GM12878 (cell line): ENCODE results near the gene TAS2R13. TPM values are rescaled to one million over a fixed set of nuclear protein-coding genes. Genes with fewer than 3 reads are reported as not detected.

Experiments used
- CREM ChIP-seq: IDR thresholded peaks from 2 replicates; pipeline ENCODE4 v1.6.1; 2014; ENCODE audit warnings: antibody characterized with exemption, low read depth
- HDAC2 ChIP-seq: fragments of 200-600 bp; sonication (generic); IDR thresholded peaks from 2 replicates; pipeline ENCODE4 v1.6.1; 2017
- MYB ChIP-seq: fragments of 150-350 bp; IDR thresholded peaks from 2 replicates; pipeline ENCODE4 v1.6.1; 2014; ENCODE audit warnings: mild to moderate bottlenecking, low read depth, low read length, borderline replicate concordance
- NFYA ChIP-seq: IDR thresholded peaks from 2 replicates; pipeline ENCODE4 v1.6.1; 2011; ENCODE audit warnings: low read depth, mild to moderate bottlenecking, low read length, improper control_type of control experiment, borderline replicate concordance
- SPI1 ChIP-seq: IDR thresholded peaks from 2 replicates; pipeline ENCODE4 v1.6.1; 2011; ENCODE audit warnings: low read depth, mild to moderate bottlenecking, low read length, moderate library complexity, borderline replicate concordance; ENCODE audit not compliant: insufficient read depth
- STAT3 ChIP-seq: IDR thresholded peaks from 2 replicates; pipeline ENCODE4 v1.6.1; 2011; ENCODE audit warnings: low read depth, low read length, improper control_type of control experiment
- ZNF207 ChIP-seq: fragments of 450-650 bp; IDR thresholded peaks from 2 replicates; pipeline ENCODE4 v1.6.1; 2014; ENCODE audit warnings: antibody characterized with exemption, mild to moderate bottlenecking, borderline replicate concordance
- ZNF274 ChIP-seq: IDR thresholded peaks from one replicate; pipeline ENCODE4 v1.8.0; 2011; ENCODE audit not compliant: insufficient read length, insufficient read depth
- ZZZ3 ChIP-seq: IDR thresholded peaks from 2 replicates; pipeline ENCODE4 v1.6.1; 2011; ENCODE audit warnings: low read depth; ENCODE audit not compliant: control insufficient read depth, insufficient read length
- polyA plus RNA-seq, 11 experiments: library from polyadenylated mRNA; depleted of rRNA in 4 of 11; unstranded in 6 of 11; stranded (reverse) in 5 of 11; fragments of >200 nt; fragmentation: Nextera tagmentation in 4 of 11; fragmentation: Illumina TruSeq in 1 of 11; extraction: Ambion mirVana in 4 of 11; extraction: Trizol in 1 of 11; gene quantifications; 1 replicate in 1 of 11; 2 replicates in 10 of 11; pipeline versions ENCODE4 v1.2.1 to v1.2.3, GENCODE V29; 2011 to 2016; ENCODE audit warnings: inconsistent platforms in 2 of 11, missing spikeins in 2 of 11, low read depth in 1 of 11
- total RNA-seq, 4 experiments: library from RNA; depleted of rRNA in 3 of 4; stranded (reverse); fragments of >200 nt in 3 of 4; fragmentation: Illumina TruSeq in 1 of 4; extraction: Trizol in 1 of 4; gene quantifications; 2 replicates each; pipeline versions ENCODE4 v1.2.1 to v1.2.3, GENCODE V29; 2013 to 2021
- TF ChIP-seq, protein P1 (sequence below): IDR thresholded peaks from 2 replicates; pipeline ENCODE4 v1.6.1; 2012; ENCODE audit warnings: mild to moderate bottlenecking, low read depth, low read length
- TF ChIP-seq, protein P2 (sequence below): fragments of 450-650 bp; IDR thresholded peaks from 2 replicates; pipeline ENCODE4 v1.6.1; 2017; ENCODE audit warnings: low read depth, mild to moderate bottlenecking, moderate library complexity

The TAS2R13 gene
- total and polyA plus RNA-seq, 10 of the 15 experiments (the other 5 are each of a cell fraction or from before 2014, with no cell fraction given), result 0.12 to 2.2 (median 0.65) TPM; not detected in 4

DNA sequence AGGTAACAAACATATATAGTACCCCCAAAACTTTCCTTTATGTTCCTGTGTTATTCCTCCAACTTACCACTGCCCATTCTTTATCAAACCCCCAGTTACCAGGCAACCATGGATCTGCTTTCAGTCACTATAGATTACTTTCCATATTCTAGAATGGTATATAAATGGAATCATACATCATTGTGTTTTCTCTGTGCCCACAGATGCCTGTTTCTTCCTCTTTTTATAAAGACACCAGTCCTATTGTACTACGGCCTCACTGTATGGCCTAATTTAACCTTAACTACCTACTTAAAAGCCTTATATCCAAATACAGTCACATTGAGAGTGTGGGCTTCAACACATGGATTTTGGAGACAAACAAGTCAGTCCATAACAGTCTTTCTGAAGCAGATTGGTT is 27.1 kb upstream of the TAS2R13 start (continued):
- TF ChIP-seq, protein P1, sequence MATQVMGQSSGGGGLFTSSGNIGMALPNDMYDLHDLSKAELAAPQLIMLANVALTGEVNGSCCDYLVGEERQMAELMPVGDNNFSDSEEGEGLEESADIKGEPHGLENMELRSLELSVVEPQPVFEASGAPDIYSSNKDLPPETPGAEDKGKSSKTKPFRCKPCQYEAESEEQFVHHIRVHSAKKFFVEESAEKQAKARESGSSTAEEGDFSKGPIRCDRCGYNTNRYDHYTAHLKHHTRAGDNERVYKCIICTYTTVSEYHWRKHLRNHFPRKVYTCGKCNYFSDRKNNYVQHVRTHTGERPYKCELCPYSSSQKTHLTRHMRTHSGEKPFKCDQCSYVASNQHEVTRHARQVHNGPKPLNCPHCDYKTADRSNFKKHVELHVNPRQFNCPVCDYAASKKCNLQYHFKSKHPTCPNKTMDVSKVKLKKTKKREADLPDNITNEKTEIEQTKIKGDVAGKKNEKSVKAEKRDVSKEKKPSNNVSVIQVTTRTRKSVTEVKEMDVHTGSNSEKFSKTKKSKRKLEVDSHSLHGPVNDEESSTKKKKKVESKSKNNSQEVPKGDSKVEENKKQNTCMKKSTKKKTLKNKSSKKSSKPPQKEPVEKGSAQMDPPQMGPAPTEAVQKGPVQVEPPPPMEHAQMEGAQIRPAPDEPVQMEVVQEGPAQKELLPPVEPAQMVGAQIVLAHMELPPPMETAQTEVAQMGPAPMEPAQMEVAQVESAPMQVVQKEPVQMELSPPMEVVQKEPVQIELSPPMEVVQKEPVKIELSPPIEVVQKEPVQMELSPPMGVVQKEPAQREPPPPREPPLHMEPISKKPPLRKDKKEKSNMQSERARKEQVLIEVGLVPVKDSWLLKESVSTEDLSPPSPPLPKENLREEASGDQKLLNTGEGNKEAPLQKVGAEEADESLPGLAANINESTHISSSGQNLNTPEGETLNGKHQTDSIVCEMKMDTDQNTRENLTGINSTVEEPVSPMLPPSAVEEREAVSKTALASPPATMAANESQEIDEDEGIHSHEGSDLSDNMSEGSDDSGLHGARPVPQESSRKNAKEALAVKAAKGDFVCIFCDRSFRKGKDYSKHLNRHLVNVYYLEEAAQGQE, result no peak
- TF ChIP-seq HDAC2 (no peak), ZNF274 (no peak), STAT3 (no peak), MYB (no peak), NFYA (no peak), CREM (no peak), SPI1 (no peak), ZNF207 (no peak), ZZZ3 (no peak)
- TF ChIP-seq, protein P2, sequence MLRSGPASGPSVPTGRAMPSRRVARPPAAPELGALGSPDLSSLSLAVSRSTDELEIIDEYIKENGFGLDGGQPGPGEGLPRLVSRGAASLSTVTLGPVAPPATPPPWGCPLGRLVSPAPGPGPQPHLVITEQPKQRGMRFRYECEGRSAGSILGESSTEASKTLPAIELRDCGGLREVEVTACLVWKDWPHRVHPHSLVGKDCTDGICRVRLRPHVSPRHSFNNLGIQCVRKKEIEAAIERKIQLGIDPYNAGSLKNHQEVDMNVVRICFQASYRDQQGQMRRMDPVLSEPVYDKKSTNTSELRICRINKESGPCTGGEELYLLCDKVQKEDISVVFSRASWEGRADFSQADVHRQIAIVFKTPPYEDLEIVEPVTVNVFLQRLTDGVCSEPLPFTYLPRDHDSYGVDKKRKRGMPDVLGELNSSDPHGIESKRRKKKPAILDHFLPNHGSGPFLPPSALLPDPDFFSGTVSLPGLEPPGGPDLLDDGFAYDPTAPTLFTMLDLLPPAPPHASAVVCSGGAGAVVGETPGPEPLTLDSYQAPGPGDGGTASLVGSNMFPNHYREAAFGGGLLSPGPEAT, result no peak
